ENCODE measurements around the gene SPON1. TPM values are rescaled to one million over a fixed set of nuclear protein-coding genes. Genes with fewer than 3 reads are reported as not detected.
"Not testable (repeated sequence)": the region's sequence is repeated elsewhere in the genome, so short reads cannot be mapped to it uniquely, and the experiment has no call there.

The SPON1 gene
- total RNA-seq, 1 donor from 2014 or later, result 2.9 TPM

DNA sequence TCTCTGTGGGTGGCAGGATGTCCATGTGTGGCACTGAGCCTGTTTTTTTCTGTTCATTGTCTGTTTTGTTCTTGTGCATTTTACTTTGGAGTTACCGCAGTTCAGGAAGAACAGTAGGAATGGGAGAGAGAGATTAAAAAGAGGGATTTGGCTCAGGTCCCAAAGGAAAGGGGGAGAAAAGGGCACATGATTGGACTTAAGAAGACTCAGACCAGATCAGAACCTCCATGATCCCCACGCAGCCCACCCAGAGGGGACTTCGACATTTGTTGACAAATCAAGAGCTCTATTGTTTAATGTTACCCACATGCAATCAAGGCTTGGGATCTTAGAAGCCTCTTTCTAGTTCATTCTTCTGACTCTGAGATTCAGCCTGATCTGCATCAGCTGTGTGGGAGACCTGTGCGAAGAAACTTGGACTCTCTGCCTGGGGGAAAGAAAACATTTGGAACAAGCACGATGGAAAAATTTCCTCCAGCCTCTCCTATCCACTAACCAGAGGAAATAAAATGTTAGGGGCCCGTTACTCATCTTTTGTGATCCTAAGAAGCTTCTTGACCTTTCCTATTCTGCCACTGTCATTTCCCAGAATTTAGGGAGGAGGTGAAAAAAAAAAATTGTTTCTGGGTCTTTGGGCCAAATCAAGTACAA, 119.2 kb downstream of the SPON1 start:
- no peak for DNase-seq (ENCODE audit: low read depth)

DNA sequence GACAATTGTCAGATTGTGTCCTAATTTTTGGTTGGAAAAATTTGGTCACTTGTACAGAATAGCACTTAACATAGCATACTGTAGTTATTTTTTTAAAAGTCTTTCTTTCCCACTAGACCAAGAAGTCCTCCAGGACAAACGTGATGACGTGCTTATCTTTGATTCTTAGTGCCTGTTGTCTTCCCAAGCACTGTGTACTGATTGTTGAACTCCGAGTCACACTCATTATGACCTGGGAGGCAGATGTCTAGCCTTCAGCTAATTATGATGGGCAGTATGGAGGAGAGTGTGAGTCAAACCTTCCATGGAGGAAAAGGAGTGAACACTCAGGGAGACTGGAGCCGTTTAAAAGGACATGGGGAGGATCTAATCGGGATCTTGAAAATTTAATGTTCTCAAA, 119.8 kb downstream of the SPON1 start:
- DNase-seq (ENCODE audit: low read depth), result peak; percentile 21

GRCh38 chr11:14088861-14089260, 126.3 kb downstream of the SPON1 start:
- not testable (repeated sequence) for DNase-seq (ENCODE audit: low read depth)

DNA sequence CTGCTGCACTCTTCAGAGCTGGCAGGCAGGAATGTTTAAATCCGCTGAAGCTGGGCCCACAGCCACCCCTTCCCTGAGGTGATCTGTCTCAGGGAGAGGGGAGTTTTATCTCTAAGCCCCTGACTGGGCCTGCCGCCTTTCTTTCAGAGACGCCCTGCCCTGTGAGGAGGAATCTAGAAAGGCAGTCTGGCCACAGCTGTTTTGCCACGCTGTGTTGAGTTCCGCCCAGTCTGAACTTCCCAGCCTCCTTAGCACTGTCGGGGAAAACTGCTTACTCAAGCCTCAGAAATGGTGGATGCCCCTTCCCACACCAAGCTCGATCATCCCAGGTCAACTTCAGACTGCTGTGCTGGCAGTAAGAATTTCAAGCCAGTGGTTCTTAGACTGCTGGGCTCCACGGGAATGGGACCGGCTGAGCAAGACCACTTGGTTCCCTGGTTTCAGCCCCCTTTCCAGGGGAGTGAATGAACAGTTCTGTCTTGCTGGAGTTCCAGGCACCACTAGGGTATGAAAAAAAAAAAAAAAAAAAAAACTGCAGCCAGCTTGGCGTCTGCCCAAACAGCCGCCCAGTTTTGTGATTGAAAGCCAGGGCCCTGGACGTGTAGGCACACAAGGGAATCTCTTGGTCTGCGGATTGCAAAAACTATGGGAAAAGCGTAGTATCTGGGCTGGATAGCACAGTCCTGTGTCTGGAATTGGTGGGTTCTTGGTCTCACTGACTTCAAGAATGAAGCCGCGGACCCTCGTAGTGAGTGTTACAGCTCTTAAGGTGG, 127.4 kb downstream of the SPON1 start:
- DNase-seq (ENCODE audit: low read depth), result no peak

- DNase-seq (ENCODE audit: low read depth), result not testable (repeated sequence)
Measured at GRCh38 chr11:14090631-14091030, 128.1 kb downstream of the SPON1 start.

- DNase-seq (ENCODE audit: low read depth), result no peak
Measured at GRCh38 chr11:14093065-14093464, 130.5 kb downstream of the SPON1 start.

DNA sequence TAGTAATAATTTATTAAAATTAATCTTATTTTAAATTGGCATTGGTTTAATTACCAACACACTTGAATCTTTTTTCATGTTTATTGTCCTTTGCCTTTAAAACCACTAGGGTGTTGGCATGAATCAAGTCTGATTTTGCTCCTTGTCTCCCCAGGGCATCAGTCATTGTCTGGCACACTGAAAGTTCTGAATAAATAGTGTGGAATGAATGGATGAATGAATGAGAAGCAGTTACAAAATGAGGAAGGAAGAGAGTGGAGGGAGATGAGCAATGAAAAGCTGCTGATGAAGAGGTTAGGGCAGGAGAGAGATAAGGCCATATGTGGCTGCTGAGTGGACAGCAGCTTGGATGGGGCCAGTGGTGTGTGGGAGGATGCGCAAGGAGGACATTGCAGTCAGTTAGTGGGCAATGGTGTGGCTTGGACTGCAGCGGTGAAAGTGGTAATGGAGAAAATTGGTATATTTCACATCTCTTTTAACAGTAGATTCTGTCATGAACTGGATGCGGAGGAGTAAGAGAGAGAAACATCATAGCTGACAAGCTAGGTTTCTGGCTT, 132.0 kb downstream of the SPON1 start:
- no peak for DNase-seq (ENCODE audit: low read depth)

DNA sequence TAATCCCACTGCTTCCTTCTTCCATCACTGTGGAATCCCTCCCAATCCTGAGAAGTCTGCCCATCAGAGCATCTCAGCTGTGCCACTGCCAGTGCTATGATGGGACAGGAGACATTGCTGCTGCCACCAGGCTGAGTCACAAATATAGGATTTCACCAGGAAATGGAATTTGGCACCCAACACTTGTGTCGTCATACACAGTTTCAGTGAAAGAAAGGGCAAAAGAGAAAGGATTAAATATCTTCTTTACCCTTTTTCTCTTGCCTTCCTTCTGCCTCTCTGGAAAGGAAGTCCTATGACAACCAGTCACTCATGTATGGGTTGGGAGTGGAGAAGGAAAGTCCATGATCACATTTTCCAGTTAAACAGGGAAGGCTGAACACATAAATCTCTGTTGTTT, 133.4 kb downstream of the SPON1 start:
- no peak for DNase-seq (ENCODE audit: low read depth)

DNA sequence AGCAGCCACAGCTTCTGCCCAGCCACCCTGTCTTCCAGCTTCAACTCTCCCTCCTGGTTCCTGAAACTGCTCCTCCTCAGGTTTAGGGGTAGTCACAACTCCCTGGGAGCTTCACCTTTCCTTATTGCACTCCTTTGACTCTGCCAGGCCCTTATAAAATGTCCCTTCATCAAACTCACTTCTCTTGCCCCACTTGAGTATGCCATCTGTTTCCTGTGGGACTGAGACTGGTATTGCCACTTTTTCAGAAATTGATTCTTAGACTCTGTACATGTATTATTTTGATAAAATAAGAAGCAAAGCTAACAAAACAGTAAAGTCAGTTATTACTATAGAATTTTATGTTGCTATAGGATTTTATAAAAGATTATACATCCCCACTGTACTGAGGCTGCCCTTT, 134.1 kb downstream of the SPON1 start:
- no peak for DNase-seq (ENCODE audit: low read depth)

DNA sequence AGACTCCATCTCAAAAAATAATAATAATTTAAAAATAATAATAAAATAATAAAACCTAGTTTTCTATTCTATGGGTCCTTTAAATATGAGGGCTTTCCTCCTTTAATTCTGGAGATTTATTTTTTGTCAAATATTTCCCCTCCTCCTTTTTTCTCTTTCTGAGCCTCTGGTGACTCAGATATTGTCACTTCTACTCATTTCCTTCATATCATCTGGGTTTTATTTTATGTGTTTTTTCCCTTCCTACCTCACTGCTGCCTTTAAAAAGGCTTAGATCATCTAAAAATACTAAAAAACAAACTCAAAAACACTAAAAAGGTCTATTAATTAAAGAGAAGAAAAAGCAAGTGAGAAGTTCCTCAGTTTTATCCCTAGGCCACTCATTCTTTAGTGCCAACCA, 138.9 kb downstream of the SPON1 start:
- no peak for DNase-seq (ENCODE audit: low read depth)

GRCh38 chr11:14102766-14103165, 140.2 kb downstream of the SPON1 start:
- no peak for DNase-seq (ENCODE audit: low read depth)

GRCh38 chr11:14105446-14105845, 142.9 kb downstream of the SPON1 start:
- no peak for DNase-seq (ENCODE audit: low read depth)

DNA sequence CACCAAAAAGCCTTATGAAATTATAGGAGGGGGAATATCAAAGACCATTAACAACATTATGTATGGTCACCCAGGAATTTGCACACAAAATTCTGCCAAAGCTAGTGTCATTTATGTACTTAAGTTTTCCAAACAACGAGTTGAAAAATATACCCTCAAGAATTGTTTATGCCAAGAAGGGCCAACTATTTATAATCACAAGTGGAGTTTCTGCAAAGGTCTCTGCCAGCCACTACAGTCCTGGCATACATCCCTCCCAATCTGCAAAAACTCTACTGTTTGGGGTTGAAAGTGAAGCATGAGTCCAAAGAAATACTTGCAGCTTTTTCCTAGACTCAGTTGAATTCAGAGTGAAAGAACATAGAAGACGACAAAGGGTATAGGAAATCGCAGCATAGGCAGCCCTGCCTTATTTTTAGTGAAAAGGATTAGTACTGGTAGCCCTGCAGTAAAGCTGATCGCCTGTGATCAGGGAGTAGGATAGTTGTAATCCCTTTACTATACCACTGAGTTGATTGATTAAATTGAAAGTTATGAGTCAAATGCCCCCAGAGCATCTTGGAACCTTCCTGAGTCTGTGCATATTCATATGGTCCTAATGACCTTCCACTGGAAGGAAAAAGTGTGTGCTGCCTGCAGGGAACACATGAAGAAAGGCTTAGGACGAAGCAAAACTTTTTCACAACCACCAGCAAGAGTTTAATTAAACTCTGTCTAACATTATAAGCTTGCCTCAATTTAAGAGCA, 144.0 kb downstream of the SPON1 start:
- no peak for DNase-seq (ENCODE audit: low read depth)

- no peak for DNase-seq (ENCODE audit: low read depth)
Measured at GRCh38 chr11:14107050-14107430, 144.5 kb downstream of the SPON1 start.

- DNase-seq (ENCODE audit: low read depth), result no peak
Measured at GRCh38 chr11:14109742-14110141, 147.2 kb downstream of the SPON1 start.

DNA sequence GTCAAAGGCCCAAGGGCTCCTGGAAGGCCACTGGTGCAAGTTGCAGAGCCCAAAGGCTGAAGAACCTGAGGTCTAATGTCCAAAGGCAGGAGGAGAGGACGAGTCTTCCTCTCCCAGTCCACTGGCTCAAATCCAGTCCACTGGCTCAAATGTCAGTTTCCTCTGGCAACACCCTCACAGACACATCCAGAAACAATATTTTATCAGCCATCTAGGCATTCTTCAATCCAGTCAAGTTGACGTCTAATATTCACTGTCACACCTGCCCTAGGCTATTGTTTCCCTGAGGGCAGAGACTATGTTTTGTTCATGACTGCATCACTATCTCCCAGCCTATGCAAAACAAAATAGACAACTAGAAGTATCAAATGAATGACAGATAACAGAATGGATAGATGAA, 148.1 kb downstream of the SPON1 start:
- no peak for DNase-seq (ENCODE audit: low read depth)

GRCh38 chr11:14111496-14111895, 149.0 kb downstream of the SPON1 start:
- no peak for DNase-seq (ENCODE audit: low read depth)

GRCh38 chr11:14112721-14113120, 150.2 kb downstream of the SPON1 start:
- DNase-seq (ENCODE audit: low read depth), result no peak

DNA sequence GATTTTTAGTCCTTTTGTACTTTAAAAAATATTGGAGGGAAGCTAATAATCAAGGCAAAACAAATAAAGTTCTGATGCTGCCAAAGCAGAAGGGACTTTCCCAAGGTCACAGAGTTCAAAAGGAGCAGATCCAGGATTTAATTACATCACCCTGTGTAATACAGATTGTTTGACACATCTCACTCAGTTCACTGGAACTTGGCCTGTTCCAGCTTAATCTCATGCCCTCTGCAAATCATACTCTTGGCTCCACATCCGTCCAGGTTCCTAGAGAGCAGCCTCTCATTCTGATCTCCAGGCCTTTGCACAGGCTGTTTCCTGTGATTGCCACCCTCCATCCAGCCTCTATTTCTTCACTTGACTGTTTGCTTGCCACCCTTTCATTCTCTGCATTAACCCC, 151.7 kb downstream of the SPON1 start:
- peak; percentile 29 for DNase-seq (ENCODE audit: low read depth)

DNA sequence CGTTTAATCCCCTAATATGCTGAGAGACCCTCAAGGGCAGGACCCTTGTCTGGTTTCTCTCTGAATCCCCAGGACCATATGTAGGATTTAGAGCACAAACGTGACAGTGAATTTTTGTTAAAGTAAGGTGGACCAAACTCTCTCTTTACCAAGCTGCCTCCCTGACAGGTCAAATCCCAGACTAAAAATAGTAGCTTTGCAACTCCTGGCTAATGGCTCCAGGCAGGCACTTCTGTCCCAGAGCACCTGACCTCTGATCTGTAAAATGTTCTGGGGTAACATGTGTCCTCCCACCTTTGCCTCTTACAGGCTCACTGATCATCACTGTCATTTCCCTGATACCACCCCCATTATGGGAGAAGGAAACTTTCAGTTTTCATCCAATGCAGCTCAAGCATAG, 152.3 kb downstream of the SPON1 start:
- DNase-seq (ENCODE audit: low read depth), result no peak

- no peak for DNase-seq (ENCODE audit: low read depth)
Measured at GRCh38 chr11:14117632-14118031, 155.1 kb downstream of the SPON1 start.

GRCh38 chr11:14118072-14118471, 155.5 kb downstream of the SPON1 start:
- peak; percentile 64 for DNase-seq (ENCODE audit: low read depth)

DNA sequence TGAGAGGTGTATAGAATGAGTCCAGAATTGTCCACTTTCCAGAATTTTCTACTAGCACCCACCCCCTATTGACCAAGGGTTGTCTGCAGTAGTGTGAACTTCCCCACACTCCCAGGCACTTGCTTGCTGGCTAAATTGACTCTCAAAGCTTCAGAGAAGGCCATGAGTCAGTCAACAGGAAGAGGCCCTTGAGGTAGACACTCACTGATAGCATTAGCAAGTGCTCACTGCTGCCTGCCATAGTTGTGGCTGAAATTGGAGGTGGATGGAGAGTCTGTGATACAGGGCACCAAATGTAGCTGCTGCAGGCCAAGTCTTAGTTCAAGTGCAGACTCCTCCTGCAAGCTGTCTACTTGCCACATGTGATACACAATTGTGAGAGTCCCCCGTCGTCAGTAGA, 156.8 kb downstream of the SPON1 start:
- DNase-seq (ENCODE audit: low read depth), result no peak

Measured in renal cortical epithelial cell (primary cell).